Activated T-cell treated with anti-CD3 and anti-CD28 coated beads, Interleukin-2, amount 50 U/mL, for 48 hours (primary cell): ENCODE data around the gene FUT9.

ENCODE experiments used
- DNase-seq, 2 experiments: peaks; one replicate each; pipeline ENCODE4 v3.0.0-alpha.2; 2020

FUT9 gene

DNA sequence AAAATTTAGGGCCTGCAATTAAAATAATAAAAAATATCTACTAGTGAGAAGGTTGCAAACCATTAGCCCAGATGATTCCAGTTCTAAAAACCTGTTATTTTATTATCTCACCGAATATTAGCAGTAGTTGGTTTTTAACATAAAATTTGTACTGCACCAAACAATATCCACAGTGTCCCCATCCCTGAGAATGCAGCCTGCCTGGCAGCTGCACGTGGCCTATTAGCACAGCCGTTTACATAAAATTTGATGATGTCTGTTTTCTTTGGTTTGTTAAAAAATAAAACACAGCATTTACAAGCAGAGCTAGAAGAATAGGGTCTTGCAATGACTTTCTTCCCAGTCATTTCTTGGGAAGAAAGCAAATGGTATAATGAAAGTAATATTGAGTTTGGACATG, 58.2 kb downstream of the FUT9 start:
- no peak for DNase-seq

DNA sequence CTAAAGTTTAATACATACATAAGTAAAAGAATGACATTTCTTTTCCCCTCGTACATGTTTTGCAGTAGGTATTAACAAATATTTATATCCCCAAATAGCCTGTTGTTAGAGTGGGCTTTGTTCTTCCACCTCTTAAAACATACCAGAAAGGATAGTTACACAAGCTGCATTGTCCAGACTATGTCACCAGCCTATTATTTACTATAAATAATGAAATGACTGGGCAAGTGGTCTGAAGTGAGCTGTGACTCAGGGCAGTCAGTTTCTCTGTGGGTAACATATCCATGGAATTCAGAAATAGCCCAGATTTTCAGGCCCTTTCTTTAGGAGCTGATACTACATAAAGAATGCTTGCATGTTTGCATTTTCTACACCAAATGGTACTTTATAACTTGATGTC, 60.1 kb downstream of the FUT9 start:
- DNase-seq, result no peak

DNA sequence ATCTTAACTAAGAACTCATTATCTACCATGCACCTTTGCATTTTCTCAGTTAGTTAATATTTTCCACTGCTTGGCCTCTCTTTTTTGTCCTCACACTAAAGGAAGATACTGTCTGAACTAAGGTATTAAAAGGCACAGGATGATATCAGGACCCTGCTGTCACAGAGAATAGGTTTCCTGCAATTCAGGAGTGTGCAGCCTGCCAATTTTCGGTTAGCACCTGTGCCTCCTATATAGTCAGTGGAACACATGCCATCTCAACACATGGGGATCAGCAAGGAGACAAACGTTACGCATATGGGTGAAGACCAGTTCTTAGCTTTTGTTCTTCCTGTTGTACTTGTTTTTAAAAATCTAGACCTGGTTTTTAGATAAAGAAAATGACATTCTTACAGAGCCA, 71.0 kb downstream of the FUT9 start:
- no peak for DNase-seq

DNA sequence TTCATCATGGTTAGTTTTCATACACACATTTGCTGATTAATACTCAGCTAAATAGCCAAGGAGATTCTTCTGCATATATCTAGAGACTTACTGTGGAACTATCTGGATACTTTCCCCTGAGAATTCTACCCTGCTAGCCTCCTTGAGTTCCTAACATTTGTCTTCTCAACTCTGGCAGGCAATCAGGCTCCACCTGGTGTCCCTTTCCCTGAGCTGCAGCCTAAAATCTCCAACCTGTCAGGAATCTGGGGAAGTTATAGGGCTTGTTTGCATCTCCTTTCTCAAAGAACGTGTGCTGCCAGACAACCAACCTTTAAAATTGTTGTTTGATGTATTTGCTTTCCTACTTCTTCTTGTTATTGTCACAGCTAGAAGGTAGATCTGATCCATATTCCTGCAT, 73.4 kb downstream of the FUT9 start:
- DNase-seq, result no peak

DNA sequence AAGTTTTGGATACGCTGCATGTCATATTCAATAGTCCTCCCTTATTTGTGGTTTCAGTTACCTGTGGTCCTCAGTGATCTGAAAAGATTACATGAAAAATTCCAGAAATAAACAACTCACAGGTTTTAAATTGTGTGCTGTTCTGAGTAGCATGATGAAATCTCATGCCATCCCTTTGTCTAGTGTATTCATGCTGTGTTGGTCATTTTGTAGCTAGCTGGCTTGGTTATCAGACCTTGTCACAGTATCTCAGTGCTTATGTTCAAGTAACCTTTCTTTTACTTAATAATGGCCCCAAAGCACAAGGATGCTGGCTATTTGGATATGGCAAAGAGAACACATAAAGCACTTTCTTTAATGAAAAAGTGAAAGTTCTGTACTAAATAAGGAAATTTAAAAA, 78.3 kb downstream of the FUT9 start:
- DNase-seq, result no peak

DNA sequence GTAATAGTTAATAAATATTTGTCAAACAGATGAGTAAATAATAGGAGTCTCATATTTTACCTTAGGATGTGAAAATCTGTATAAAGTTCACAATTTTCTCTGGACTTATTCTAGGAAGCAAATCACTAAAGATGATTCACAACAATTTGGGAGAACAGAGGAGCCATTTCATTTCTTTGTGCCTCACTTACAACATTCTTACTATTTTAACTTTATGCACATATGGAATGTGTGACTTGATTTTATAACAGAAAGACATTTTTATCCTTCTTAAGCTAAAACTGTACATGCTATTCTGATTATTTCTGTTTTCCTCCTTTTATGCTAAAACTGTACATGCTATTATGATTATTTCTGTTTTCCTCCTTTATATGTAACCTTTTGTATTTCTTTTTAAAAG, 83.3 kb downstream of the FUT9 start:
- no peak for DNase-seq

DNA sequence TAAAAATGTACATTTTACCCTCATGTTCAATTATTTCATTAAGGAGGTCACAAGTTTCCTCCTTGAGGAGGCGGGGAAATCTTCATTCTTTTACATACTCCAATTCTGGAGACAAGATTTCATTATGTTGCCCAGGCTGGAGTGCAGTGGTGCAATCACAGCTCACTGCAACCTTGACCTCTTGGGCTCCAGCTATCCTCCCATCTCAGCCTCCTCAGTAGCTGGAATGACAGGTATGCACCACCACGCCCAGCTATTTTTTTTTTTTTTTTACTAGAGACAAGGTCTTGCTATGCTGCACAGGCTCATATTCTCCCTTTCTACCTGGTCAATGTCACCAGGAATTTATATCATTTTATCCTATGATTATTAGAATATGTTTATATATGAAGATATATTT, 85.8 kb downstream of the FUT9 start:
- no peak for DNase-seq

DNA sequence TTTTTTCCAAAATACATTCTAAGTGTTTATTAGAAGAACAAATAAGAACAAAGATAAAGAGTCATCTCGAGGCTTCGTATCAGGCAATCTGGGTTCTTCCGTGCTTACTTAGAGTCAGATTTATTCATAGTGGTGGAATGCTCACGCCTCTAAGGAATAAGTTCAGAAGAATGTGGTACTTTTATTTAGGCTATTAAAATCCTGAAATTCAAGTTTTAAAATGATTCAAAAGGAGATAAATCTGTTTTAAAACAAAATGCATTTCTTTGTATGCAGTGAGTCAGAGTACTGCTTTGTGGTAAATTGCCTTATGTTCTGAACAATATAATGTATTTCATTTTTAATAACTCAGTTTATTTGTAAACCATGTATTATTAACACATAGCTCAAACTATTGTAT, 89.1 kb downstream of the FUT9 start:
- DNase-seq, result no peak

DNA sequence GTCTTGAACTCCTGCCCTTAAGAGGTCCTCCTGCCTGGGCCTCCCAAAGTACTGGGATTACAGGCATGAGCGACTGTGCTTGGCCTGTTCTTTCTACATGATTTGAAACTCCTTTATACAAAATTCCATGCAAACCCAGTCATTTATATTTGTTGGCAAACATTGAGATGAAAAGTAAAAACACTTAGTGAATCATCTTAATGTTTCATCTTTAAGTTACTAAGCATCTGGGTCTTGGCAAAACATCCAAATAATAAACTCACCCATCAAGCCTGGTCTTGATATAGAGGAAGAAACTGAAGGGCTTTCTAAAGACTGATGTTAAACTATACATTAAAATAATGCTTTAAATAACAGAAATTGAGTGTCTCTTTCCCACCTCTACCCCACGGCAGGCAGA, 95.1 kb downstream of the FUT9 start:
- DNase-seq, result no peak

DNA sequence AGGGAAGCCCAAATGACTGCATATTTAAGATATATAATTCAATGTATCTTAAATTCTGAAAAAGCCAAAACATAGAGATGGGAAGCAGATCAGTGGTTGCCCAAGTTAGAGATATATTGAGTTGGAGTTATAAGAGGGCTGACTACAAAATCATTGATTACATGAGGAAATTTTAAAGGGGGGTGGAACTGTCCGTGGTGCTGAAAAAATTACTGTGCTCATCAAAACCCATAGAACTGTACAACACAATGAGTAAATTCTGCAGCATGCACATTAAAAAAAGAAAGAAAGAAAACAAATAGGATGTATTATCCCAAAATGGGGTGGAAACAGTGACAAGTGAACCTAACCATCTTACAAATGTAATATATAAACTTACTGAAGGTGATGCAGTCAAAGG, 100.9 kb downstream of the FUT9 start:
- no peak for DNase-seq

DNA sequence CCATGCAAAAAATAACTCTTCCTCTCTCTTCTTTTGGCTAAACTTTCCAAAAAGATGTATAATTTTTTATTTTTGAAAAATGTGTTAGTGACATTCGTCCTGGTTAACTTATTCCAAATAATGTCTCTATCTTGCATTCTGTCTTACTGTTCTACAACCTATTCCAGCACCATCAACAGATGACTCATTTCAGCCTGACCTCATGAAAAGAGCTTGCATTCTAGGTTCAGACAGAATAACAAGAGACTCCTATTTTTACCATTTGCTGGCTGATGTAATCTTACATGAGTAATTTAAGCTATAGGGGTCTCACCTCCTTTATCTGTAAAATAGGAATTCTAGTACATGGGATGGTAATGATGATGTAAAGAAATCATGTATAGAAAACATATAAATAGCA, 109.0 kb downstream of the FUT9 start:
- no peak for DNase-seq

DNA sequence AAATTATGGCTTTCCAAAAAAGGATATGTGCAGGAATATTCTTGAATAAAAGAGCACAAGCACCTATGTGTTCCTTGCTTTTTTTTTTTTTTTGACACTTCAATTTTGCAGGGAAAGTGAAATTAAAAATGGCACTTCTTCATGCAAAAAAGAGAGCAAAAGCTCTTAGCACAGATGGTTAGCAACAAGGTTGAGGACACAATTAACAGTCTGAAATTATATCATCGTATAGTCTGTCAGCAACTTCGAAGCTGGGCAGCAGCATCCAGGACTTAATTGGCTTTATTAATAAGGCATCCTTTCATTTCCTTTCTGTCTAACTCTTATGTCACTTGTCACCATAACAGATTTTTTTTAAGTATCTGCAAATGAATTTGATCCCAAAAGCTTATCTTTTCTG, 122.6 kb downstream of the FUT9 start:
- no peak for DNase-seq

DNA sequence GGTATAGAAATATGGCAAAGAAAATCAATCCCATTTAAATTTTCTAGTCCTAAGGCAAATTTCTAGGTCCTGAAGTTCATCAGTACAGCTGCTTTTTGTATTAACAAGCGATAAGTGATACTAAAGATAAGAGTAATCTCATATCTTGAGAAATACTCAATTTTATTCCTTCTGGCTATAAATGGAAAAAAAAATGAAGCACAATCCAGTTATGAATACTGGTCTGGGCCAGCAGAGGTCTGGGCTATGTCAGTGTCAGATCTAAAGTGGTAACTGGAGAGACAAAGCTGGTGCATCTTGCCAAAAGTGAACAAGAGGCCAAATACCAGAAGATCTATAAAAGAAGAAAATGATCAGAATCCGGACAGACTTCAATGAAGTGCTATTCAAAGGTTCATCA, 126.4 kb downstream of the FUT9 start:
- DNase-seq, result no peak

DNA sequence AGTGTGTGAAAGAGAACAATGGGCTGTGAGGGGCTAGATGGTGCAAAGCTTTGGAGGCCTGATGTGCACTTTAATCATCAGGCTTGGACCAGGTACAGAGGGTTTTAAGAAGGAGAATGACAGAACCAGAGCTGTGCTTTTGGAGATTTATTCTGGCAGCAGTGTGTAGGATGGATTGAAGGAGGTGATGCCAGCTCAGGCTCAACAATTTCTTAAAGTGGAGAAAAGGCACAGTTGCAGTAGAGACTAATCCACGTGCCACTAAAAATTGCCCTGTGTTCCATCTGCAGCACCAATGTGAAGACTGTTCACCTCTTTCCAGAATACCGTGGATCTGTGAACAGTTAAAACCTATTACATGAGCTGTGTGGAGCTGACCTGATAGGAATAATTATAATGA, 134.7 kb downstream of the FUT9 start:
- no peak for DNase-seq

DNA sequence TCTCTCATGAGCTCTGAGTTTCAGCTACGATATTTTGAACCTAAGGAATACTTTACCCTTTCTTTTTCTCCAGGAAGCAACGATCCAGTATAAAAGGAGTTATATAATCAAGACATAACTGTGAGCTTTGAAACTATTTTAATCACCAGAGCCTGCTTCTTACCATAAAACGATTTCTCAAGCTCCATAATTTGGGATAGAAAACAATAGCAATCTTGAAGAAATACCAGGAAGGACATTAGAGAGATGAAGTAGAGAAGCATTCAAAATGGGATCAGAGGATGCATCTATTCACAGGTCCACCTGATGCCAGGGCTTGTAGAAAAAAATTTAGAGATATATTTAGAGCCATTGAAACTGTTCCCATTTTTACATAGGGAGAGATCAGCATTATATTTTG, 135.9 kb downstream of the FUT9 start:
- no peak for DNase-seq

DNA sequence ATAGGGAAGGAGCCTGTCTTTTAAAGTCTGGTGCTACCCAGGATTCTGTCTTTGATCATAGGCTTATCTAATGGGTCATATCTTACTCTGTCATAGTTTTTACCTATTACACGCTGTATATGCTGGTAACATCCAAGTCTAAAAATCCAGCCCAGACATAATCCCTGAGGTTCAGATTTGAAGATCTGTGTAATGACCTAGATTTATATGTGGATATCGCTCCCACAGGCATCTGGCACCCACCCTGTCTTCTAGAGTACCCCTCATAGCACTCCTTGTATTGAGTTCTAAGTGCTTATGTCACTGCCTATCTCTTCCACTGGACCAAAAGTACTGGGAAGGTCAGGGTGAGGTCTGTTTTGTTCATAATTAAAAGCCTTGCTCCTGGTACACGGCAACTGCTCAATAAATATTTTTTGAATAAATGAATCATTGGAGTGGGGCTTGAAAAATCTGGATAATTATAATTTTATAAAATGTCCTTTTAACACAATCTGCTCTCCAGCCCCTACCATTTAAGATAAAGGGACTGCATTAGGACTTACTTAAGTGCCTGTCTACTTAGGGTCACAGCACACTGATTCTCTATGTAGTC, 136.4 kb downstream of the FUT9 start:
- no peak for DNase-seq

DNA sequence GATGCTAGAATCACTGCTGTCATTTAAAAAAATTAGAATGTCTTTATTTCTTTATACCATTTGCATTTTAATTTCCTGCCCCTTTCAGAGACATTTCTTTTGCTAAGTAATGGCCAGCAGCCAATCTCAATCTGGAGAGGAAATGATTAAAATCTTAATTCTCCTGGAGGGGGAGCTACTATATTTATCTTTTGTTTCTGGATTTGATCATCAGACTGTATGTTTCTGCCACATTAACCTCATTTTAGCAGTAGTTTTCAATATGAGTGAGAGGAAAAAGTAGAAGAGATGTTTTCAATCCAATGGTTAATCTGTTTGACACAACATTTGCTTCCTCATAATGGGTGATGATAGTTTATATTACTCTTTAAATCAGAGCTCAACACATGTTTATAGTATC, 138.0 kb downstream of the FUT9 start:
- DNase-seq, result no peak

DNA sequence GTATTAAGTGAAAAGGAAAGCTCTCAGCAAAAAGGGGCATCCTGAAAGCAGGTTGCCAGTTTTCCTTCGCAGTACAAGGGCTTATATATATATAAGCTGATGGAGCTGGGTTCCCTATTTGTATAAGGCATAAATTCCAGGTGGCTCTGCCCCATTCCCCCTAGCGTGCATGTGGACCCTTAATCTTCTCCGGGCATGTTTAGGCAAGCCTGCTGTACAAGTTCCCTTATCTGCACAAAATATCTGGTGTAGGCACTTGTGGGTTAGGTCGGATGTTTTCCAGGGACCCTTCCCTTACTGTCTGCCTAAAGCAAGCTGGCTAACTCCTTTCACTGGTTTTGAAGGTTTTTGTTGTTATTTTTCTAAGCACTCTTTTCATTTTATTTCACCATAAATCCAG, 140.7 kb downstream of the FUT9 start:
- no peak for DNase-seq

DNA sequence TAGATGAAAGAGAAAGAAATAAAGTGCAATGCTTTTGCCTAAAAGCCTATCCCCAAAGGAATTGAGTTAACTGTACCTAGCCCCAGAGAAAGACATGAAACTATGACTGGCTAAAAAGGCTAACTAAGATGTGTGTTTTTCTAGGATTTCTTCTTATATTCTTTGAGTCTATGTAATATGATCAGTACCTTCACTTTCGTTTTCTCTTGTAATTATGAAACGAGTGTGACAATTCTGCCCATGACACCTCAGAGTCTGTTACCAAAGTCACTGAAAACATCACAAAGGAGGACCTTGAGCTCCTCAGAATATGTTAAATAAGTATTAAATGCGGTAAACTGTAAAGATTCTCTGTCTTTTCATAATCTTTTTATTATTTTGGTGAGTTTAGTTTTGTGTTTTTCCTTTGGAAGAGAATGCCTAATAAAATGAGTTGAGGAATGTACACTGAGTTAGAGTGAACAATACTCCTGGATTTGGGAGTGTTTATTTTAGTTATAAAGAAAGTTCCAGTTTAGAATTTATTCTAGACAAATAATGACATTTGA, 141.3 kb downstream of the FUT9 start:
- DNase-seq, result no peak

DNA sequence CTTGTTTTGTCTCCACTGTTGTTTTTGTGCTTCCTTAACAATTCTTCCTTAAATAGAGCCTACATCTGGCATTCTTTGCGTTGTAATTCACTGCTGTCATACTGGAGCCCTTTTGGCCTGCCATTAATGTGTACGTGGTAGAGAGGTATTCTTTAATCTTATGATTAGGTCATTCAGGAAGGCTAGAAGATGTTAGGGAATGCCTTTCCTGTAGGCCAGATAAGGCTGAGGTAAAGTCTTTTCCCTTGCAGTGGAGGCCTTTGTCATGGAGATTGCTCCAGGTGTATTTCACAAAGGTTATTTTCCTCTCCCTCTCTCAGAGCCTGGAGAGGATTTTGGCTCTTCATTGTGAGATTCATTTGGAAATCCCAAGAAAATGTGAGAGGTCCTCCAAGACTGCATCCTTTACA, 146.9 kb downstream of the FUT9 start:
- no peak for DNase-seq

DNA sequence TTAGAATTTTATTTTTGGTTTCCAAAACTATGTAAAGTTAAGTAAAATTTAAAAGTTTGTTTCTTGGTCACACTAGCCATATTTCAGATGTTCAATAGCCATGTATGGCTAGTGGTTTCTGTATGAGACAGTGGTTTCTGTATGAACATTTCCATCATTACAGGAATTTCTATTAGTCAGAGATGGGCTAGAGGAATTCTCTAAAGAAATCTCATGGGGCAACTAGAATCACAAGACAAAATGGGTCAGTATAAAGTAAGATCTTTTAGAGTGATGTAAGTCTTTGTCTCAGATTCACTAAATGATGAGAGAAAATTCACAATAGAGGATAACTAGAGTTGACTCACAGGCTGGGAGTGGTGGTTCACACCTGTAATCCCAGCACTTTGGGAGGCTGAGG, 149.0 kb downstream of the FUT9 start:
- DNase-seq, result no peak

DNA sequence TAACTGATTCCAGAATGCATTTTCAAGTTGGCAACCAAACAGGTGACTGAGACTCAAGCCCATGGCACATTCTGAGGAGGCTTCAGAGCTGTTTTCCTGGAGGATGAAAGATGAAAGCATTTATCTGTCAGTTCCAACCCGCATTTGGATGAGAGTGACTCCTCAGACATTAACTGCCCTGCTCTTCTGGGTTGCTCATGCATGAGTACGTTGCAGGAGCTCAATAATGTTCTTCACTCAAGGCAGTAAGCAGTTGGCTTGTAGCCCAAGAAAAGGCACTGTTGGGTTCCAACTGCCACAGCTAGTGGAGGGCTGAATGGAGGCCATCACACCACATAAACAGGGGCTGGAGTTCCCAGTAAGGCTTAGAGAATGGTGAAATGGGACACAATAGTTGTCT, 155.3 kb downstream of the FUT9 start:
- no peak for DNase-seq

DNA sequence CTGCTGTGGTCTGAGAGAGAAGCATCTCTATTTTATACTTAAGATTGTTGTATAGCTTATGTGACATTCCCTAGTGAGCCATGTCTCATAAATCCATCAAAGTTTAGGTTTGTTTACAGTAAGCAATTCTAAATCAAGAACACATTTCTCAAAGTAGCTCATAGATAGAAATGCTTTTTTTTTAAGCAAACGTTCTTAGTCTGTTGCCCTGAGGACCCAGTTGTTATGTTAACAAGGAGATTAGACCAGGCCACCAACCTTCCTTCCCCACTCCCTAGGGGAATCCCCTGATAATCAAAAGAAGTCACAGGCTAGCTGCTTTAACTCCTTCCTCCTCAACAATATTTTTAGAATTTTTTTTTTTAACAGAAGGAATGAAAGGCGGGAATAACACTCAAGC, 169.0 kb downstream of the FUT9 start:
- DNase-seq, result no peak

DNA sequence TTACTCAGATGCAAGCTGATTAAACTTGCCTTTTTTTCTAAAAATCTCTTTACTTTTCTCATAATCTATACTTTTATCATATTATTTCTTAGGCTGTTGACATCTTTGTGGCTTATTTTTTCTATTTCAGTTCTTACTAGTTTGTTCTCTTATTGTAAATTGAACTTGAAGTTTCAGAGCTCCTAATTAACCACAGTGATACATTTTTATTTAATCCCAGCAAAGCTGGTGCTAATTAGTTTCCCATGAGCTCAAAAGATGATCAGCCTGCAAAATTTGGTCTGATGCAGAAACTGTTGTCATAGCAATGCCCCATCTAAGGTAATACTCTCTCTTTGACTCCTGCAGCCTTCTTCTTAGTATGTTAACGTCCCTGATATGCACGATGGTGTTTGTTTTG, 170.3 kb downstream of the FUT9 start:
- no peak for DNase-seq

DNA sequence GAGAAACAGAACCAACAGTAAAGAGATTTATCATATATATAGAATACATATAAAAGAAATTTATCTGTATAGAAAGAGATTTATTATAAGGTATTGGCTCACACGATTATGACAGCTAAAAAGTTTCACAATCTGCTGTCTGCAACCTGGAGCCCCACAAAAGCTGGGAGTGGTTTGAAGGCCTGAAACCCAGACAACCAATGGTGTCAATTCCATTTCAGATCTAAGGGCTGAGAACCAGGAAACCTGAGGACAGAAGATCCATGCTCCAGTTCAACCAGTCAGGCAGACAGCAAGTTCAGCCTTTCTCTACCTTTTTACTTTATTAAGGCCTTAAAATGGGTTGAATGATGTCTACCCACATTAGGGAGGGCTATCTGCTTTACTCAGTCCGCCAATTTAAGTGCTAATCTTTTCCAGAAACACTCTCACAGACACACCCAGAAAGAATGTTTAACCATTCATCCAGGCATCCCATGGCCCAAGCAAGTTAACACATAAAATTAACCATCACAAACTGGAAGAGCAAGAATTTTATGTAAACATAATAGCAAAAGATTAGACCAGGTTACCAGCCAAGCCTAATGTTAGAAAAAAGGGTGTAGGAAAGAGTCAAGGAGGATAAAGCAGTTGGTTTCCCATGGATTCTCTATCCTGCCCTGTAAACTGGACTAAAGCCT, 170.9 kb downstream of the FUT9 start:
- DNase-seq, result no peak
